PC-3 (cell line): ENCODE results near the gene CD9. TPM values are rescaled to one million over a fixed set of nuclear protein-coding genes. Genes with fewer than 3 reads are reported as not detected.

Experiments
- ATAC-seq: fragments of 200-7000 bp; cut with Tn5 transposase; 2 replicates; pipeline ENCODE4 v1.9.1; 2020; ENCODE audit warnings: mild to moderate bottlenecking, moderate library complexity
- BruUV-seq: library from RNA; stranded (reverse); fragments of 400-500 nt; replicated peaks from 2 replicates; lab custom pipeline; 2021; lab: Mats Ljungman, UMichigan
- CTCF ChIA-PET: fragments of 300-600 bp; sonication (Branson Sonifier 250); formaldehyde crosslinking; loops from one replicate; lab custom pipeline; 2022; ENCODE audit warnings: antibody characterized with exemption; lab: Charles Lee
- POLR2A ChIA-PET: fragments of 300-600 bp; sonication (Branson Sonifier 250); formaldehyde crosslinking; loops from one replicate; lab custom pipeline; 2022; ENCODE audit warnings: antibody characterized with exemption; ENCODE audit not compliant: unreplicated experiment; lab: Charles Lee
- DNase-seq: peaks from one replicate; pipeline ENCODE4 v3.0.0-alpha.2; 2015
- H2AFZ ChIP-seq: fragments of 300-600 bp; sonication (generic); 2 replicates; pipeline ENCODE4 v1.6.0; 2016; ENCODE audit warnings: antibody characterized with exemption, low read length
- H3F3A ChIP-seq: fragments of 300-600 bp; sonication (generic); one replicate; pipeline ENCODE4 v1.6.0; 2017; ENCODE audit warnings: antibody characterized with exemption, low read length, control low read depth, mild to moderate bottlenecking; ENCODE audit not compliant: unreplicated experiment
- H3K27ac ChIP-seq: fragments of 300-600 bp; sonication (generic); 2 replicates; pipeline ENCODE4 v1.5.1; 2016; ENCODE audit warnings: mild to moderate bottlenecking, low read length
- H3K27me3 ChIP-seq: fragments of 300-600 bp; sonication (generic); 2 replicates; pipeline ENCODE4 v1.6.1; 2016; ENCODE audit warnings: low read length, mixed read lengths
- H3K36me3 ChIP-seq: fragments of 300-600 bp; sonication (generic); 2 replicates; pipeline ENCODE4 v1.6.1; 2016; ENCODE audit warnings: low read depth, mixed run types, low read length, mixed read lengths
- H3K4me1 ChIP-seq: fragments of 300-600 bp; sonication (generic); 2 replicates; pipeline ENCODE4 v1.5.1; 2016; ENCODE audit warnings: low read length; ENCODE audit not compliant: insufficient read depth
- H3K4me2 ChIP-seq: fragments of 300-600 bp; sonication (generic); 2 replicates; pipeline ENCODE4 v1.6.0; 2016; ENCODE audit warnings: low read length
- H3K4me3 ChIP-seq: fragments of 300-600 bp; sonication (generic); 2 replicates; pipeline ENCODE4 v1.5.1; 2016; ENCODE audit warnings: mild to moderate bottlenecking, low read length, mixed read lengths
- H3K79me2 ChIP-seq: fragments of 300-600 bp; sonication (generic); 2 replicates; pipeline ENCODE4 v1.6.1; 2017; ENCODE audit warnings: low read length, mixed read lengths
- H3K9ac ChIP-seq: fragments of 300-600 bp; sonication (generic); 2 replicates; pipeline ENCODE4 v1.6.0; 2016; ENCODE audit warnings: mild to moderate bottlenecking, low read length
- H3K9me2 ChIP-seq: fragments of 300-600 bp; sonication (generic); replicated peaks from 2 replicates; pipeline ENCODE4 v1.6.1; 2016; ENCODE audit warnings: mixed run types, low read length, mixed read lengths
- H3K9me3 ChIP-seq: fragments of 300-600 bp; sonication (generic); 2 replicates; pipeline ENCODE4 v1.6.1; 2016; ENCODE audit warnings: low read length, mixed read lengths
- H4K20me1 ChIP-seq: fragments of 300-600 bp; sonication (generic); 2 replicates; pipeline ENCODE4 v1.6.1; 2016; ENCODE audit warnings: low read length, mixed read lengths
- CTCF ChIP-seq: fragments of 300-600 bp; sonication (generic); conservative IDR thresholded peaks from 2 replicates; pipeline ENCODE4 v1.5.1; 2017; ENCODE audit warnings: antibody characterized with exemption, low read depth, mild to moderate bottlenecking, low read length
- EZH2 ChIP-seq: fragments of 300-600 bp; sonication (generic); IDR thresholded peaks from one replicate; pipeline ENCODE4 v1.6.1; 2017; ENCODE audit warnings: antibody characterized with exemption, mild to moderate bottlenecking, low read length; ENCODE audit not compliant: unreplicated experiment
- EZH2phosphoT487 ChIP-seq: fragments of 300-600 bp; sonication (generic); IDR thresholded peaks from 2 replicates; pipeline ENCODE4 v1.6.1; 2018; ENCODE audit warnings: mild to moderate bottlenecking, antibody characterized with exemption, low read length, borderline replicate concordance
- intact Hi-C: fragments of 100-400 bp; cut with micrococcal nuclease; formaldehyde crosslinking; loops from 2 replicates; pipeline ENCODE4 v1.9.0; 2023
- total RNA-seq: library from RNA; depleted of rRNA; stranded (reverse); fragments of >200 nt; gene quantifications from 2 replicates; pipeline ENCODE4 v1.2.3, GENCODE V29; 2014

CD9 gene
- total RNA-seq, 1 experiment from 2014 or later = 174 TPM

GRCh38 chr12:6262623-6263022 lies 62.4 kb downstream of the CD9 start:
- H3K4me1 ChIP-seq = peaks cover 11% of the 10 kb centered on the region; the same call in 1 of the 2 replicates
- POLR2A ChIA-PET = no interaction called here
- ATAC-seq (no peak), DNase-seq (no peak)
- no peaks in the 10 kb centered on the region for H3K9me2 ChIP-seq
- no peaks in the 10 kb centered on the region for H3K27me3 ChIP-seq
- no peak overlapping the region for H3K27ac ChIP-seq
- H3K9ac ChIP-seq = no peak overlapping the region
- CTCF ChIA-PET = no interaction called here
- no peaks in the 10 kb centered on the region for H3F3A ChIP-seq
- TF ChIP-seq EZH2 (no peak), EZH2phosphoT487 (no peak), CTCF (no peak)
- no TSS peak for BruUV-seq
- H3K4me2 ChIP-seq = no peak overlapping the region
- H4K20me1 ChIP-seq = no peaks in the 10 kb centered on the region
- intact Hi-C loops = no loop called here
- H3K36me3 ChIP-seq = no peaks in the 10 kb centered on the region
- no peak overlapping the region for H2AFZ ChIP-seq
- no peaks in the 10 kb centered on the region for H3K79me2 ChIP-seq
- H3K9me3 ChIP-seq = no peaks in the 10 kb centered on the region
- no peak overlapping the region for H3K4me3 ChIP-seq

GRCh38 chr12:6263931-6264330 lies 63.7 kb downstream of the CD9 start:
- BruUV-seq = no TSS peak
- Histone ChIP-seq H3K79me2 (no peaks in the 10 kb centered on the region), H3K4me3 (no peak overlapping the region), H3K9me3 (no peaks in the 10 kb centered on the region), H3F3A (no peaks in the 10 kb centered on the region), H3K4me2 (no peak overlapping the region), H3K27me3 (no peaks in the 10 kb centered on the region), H2AFZ (no peak overlapping the region), H3K36me3 (no peaks in the 10 kb centered on the region), H4K20me1 (no peaks in the 10 kb centered on the region), H3K4me1 (peaks cover 11% of the 10 kb centered on the region; the same call in 1 of the 2 replicates), H3K9me2 (no peaks in the 10 kb centered on the region), H3K9ac (no peak overlapping the region), H3K27ac (no peak overlapping the region)
- DNase-seq = no peak
- CTCF ChIA-PET = no interaction called here
- ATAC-seq = no peak
- POLR2A ChIA-PET = no interaction called here
- no peak for TF ChIP-seq EZH2
- TF ChIP-seq CTCF = no peak
- no peak for TF ChIP-seq EZH2phosphoT487
- intact Hi-C loops = no loop called here

- POLR2A ChIA-PET = no interaction called here
- ATAC-seq = no peak
These were observed 64.3 kb downstream of the CD9 start for GRCh38 chr12:6264402-6265037.

More at GRCh38 chr12:6264402-6265037, 64.3 kb downstream of the CD9 start:
- no TSS peak for BruUV-seq
- no peak overlapping the region for H3K4me3 ChIP-seq
- H3K27ac ChIP-seq = no peak overlapping the region
- peaks cover 11% of the 10 kb centered on the region; the same call in 1 of the 2 replicates for H3K4me1 ChIP-seq
- TF ChIP-seq EZH2phosphoT487 (no peak), EZH2 (no peak), CTCF (no peak)
- H3K27me3 ChIP-seq = no peaks in the 10 kb centered on the region
- intact Hi-C loops = no loop called here
- H3K9me3 ChIP-seq = no peaks in the 10 kb centered on the region
- H3K9me2 ChIP-seq = no peaks in the 10 kb centered on the region
- no peak overlapping the region for H3K4me2 ChIP-seq
- no peaks in the 10 kb centered on the region for H3F3A ChIP-seq
- no peaks in the 10 kb centered on the region for H4K20me1 ChIP-seq
- no peak for DNase-seq
- H2AFZ ChIP-seq = no peak overlapping the region
- H3K36me3 ChIP-seq = no peaks in the 10 kb centered on the region
- H3K79me2 ChIP-seq = no peaks in the 10 kb centered on the region
- no peak overlapping the region for H3K9ac ChIP-seq
- CTCF ChIA-PET = no interaction called here
